CD4-positive, alpha-beta T cell (primary cell): ENCODE measurements around the gene MX2. TPM values are rescaled to one million over a fixed set of nuclear protein-coding genes. Genes with fewer than 3 reads are reported as not detected.

Experiments
- ATAC-seq: fragments of 200-7000 bp; cut with Tn5 transposase; one replicate; pipeline ENCODE4 v1.10.0; 2022; ENCODE audit warnings: mild to moderate bottlenecking; ENCODE audit not compliant: poor library complexity
- CTCF ChIA-PET: fragments of 350-600 bp; sonication (Branson Sonifier 250); formaldehyde crosslinking; loops from one replicate; lab custom pipeline; 2021; ENCODE audit warnings: antibody characterized with exemption, inconsistent platforms; lab: Charles Lee
- POLR2A ChIA-PET: fragments of 350-600 bp; sonication (Branson Sonifier 250); formaldehyde crosslinking; loops from one replicate; lab custom pipeline; 2021; ENCODE audit warnings: antibody characterized with exemption, inconsistent platforms; lab: Charles Lee
- DNase-seq, 14 experiments: peaks; one replicate each; pipeline ENCODE4 v3.0.0-alpha.2; 2013 to 2020; ENCODE audit warnings: mixed read lengths in 2 of 14
- H3K27ac ChIP-seq, 2 donors: one replicate each; pipeline versions ENCODE4 v1.5.1 to v1.7.0; 2013; ENCODE audit warnings: low read length in 2 of 2, low read depth in 1 of 2, mild to moderate bottlenecking in 1 of 2
- H3K27me3 ChIP-seq, 2 experiments: 1 replicate in 1 of 2; 2 replicates in 1 of 2; pipeline versions ENCODE4 v1.6.1 to v1.7.0; 2013; ENCODE audit warnings: low read length in 2 of 2, control low read depth in 1 of 2, mild to moderate bottlenecking in 1 of 2, moderate library complexity in 1 of 2; ENCODE audit not compliant: insufficient read depth in 2 of 2, control insufficient read depth in 1 of 2
- H3K36me3 ChIP-seq: one replicate; pipeline ENCODE4 v1.6.1; 2013; ENCODE audit warnings: low read length, control low read depth; ENCODE audit not compliant: insufficient read depth
- H3K4me1 ChIP-seq: one replicate; pipeline ENCODE4 v1.6.1; 2013; ENCODE audit warnings: low read length, control low read depth; ENCODE audit not compliant: insufficient read depth
- H3K4me3 ChIP-seq: one replicate; pipeline ENCODE4 v1.5.1; 2013; ENCODE audit warnings: mild to moderate bottlenecking, low read length, moderate library complexity
- H3K9me3 ChIP-seq, 2 experiments: 1 replicate in 1 of 2; 2 replicates in 1 of 2; pipeline versions ENCODE4 v1.6.1 to v1.7.0; 2013; ENCODE audit warnings: low read length in 2 of 2, mild to moderate bottlenecking in 2 of 2, control low read depth in 1 of 2, moderate library complexity in 1 of 2; ENCODE audit not compliant: control insufficient read depth in 1 of 2, insufficient read depth in 1 of 2
- H3K27ac Mint-ChIP-seq: one replicate; pipeline ENCODE4 v1.8.0; 2020; ENCODE audit warnings: mixed read lengths
- H3K27me3 Mint-ChIP-seq: one replicate; pipeline ENCODE4 v1.8.0; 2021; ENCODE audit warnings: mixed read lengths
- H3K36me3 Mint-ChIP-seq: one replicate; pipeline ENCODE4 v1.8.0; 2021; ENCODE audit warnings: low read depth, mixed read lengths
- H3K4me1 Mint-ChIP-seq: one replicate; pipeline ENCODE4 v1.8.0; 2021; ENCODE audit warnings: low read depth, mixed read lengths
- H3K4me3 Mint-ChIP-seq: one replicate; pipeline ENCODE4 v1.8.0; 2020; ENCODE audit warnings: mild to moderate bottlenecking, mixed read lengths
- H3K9me3 Mint-ChIP-seq: one replicate; pipeline ENCODE4 v1.8.0; 2020; ENCODE audit warnings: mixed read lengths
- CTCF ChIP-seq: fragments of 200-600 bp; IDR thresholded peaks from one replicate; pipeline ENCODE4 v1.8.0; 2022; ENCODE audit warnings: antibody characterized with exemption, mild to moderate bottlenecking
- intact Hi-C, 2 experiments: fragments of 100-400 bp; cut with DNase I in 1 of 2; cut with micrococcal nuclease in 1 of 2; formaldehyde crosslinking; loops; one replicate each; pipeline versions ENCODE4 v1.15.1 to v1.9.0; 2023 to 2025; cut with DNase I, micrococcal nuclease
- total RNA-seq, 174 experiments: library from RNA in 2 of 174; stranded (reverse) in 2 of 174; gene quantifications; one replicate each; pipeline ENCODE4 v1.2.3 and lab custom pipeline; 2021 to 2026

The MX2 gene
- total RNA-seq, 2 experiments from 2014 or later: 77.8 to 87.1 TPM

GRCh38 chr21:41362605-41363369, 960 bp downstream of the MX2 start:
- H3K4me3 Mint-ChIP-seq: peak overlapping the region; percentile 93
- ATAC-seq: peak; percentile 24
- no peak for TF ChIP-seq CTCF
- Histone ChIP-seq H3K4me3 (peak overlapping the region; percentile 89), H3K27ac (peak overlapping the region; percentile 95 to 98), H3K36me3 (peaks cover 36% of the 10 kb centered on the region), H3K4me1 (peaks cover 54% of the 10 kb centered on the region), H3K27me3 (no peaks in the 10 kb centered on the region), H3K9me3 (peaks cover 0 to 5% of the 10 kb centered on the region in 2 experiments)
- no peaks in the 10 kb centered on the region for H3K27me3 Mint-ChIP-seq
- H3K4me1 Mint-ChIP-seq: peaks cover 67% of the 10 kb centered on the region
- H3K9me3 Mint-ChIP-seq: no peaks in the 10 kb centered on the region
- peak overlapping the region; percentile 98 for H3K27ac Mint-ChIP-seq
- intact Hi-C loops: loop anchor here in 1 of 2 experiments (2.0 to 5.0 kb wide), 2 partner anchors 64 to 700 kb away; partner anchors contain the start of gene MX1
- DNase-seq: peak in 2 of 14 experiments; percentile 22 to 23
- H3K36me3 Mint-ChIP-seq: peaks cover 54% of the 10 kb centered on the region
- ChIA-PET POLR2A (interaction anchor here (0.7 to 4.9 kb wide), 5 partner anchors 9 to 96 kb away, joined by 3 to 76 read pairs (median 12); partner anchors contain the start of gene MX1), CTCF (no interaction called here)

GRCh38 chr21:41363370-41364270, 1.8 kb downstream of the MX2 start:
- CTCF ChIA-PET: no interaction called here
- Mint-ChIP-seq H3K36me3 (peaks cover 62% of the 10 kb centered on the region), H3K27me3 (no peaks in the 10 kb centered on the region), H3K9me3 (no peaks in the 10 kb centered on the region), H3K4me3 (peak overlapping the region; percentile 93), H3K4me1 (peaks cover 76% of the 10 kb centered on the region), H3K27ac (peak overlapping the region; percentile 98)
- Histone ChIP-seq H3K36me3 (peaks cover 44% of the 10 kb centered on the region), H3K27me3 (no peaks in the 10 kb centered on the region), H3K9me3 (peaks cover 0 to 5% of the 10 kb centered on the region in 2 experiments), H3K4me3 (peak overlapping the region; percentile 89), H3K27ac (peak overlapping the region; percentile 95 to 98), H3K4me1 (peaks cover 62% of the 10 kb centered on the region)
- intact Hi-C loops: loop anchor here in 1 of 2 experiments (2.0 to 5.0 kb wide), 2 partner anchors 63 to 699 kb away; partner anchors contain the start of gene MX1
- POLR2A ChIA-PET: interaction anchor here (4.2 to 4.9 kb wide), 2 partner anchors 8 to 61 kb away, joined by 71 to 76 read pairs; partner anchors contain the start of gene MX1
- no peak for TF ChIP-seq CTCF
- DNase-seq (peak in 1 of 14 experiments; percentile 35), ATAC-seq (no peak)

GRCh38 chr21:41364308-41364707, 2.5 kb downstream of the MX2 start:
- Mint-ChIP-seq H3K4me3 (peak overlapping the region; percentile 93), H3K27ac (peak overlapping the region; percentile 98), H3K4me1 (peaks cover 82% of the 10 kb centered on the region), H3K9me3 (no peaks in the 10 kb centered on the region), H3K36me3 (peaks cover 67% of the 10 kb centered on the region), H3K27me3 (no peaks in the 10 kb centered on the region)
- no peak for TF ChIP-seq CTCF
- ChIA-PET CTCF (no interaction called here), POLR2A (interaction anchor here (4.2 to 4.9 kb wide), 2 partner anchors 8 to 61 kb away, joined by 71 to 76 read pairs; partner anchors contain the start of gene MX1)
- intact Hi-C loops: loop anchor here in 1 of 2 experiments (5.0 kb wide), 1 partner anchor 698 kb away; no protein-coding TSS in a partner anchor
- Histone ChIP-seq H3K36me3 (peaks cover 45% of the 10 kb centered on the region), H3K27ac (no peak overlapping the region), H3K9me3 (peaks cover 0 to 5% of the 10 kb centered on the region in 2 experiments), H3K27me3 (no peaks in the 10 kb centered on the region), H3K4me3 (no peak overlapping the region), H3K4me1 (peaks cover 68% of the 10 kb centered on the region)
- no peak for ATAC-seq
- peak in 3 of 14 experiments; percentile 19 to 32 (median 23) for DNase-seq
